SH-SY5Y (cell line): ENCODE measurements around the gene RNU1-2.

Source experiments
- GATA2 ChIP-seq: IDR thresholded peaks from 2 replicates; pipeline ENCODE4 v1.6.1; 2011; ENCODE audit warnings: mild to moderate bottlenecking, low read depth, low read length
- GATA3 ChIP-seq: IDR thresholded peaks from 2 replicates; pipeline ENCODE4 v1.6.1; 2011; ENCODE audit warnings: low read depth, mild to moderate bottlenecking, low read length, moderate library complexity

DNA sequence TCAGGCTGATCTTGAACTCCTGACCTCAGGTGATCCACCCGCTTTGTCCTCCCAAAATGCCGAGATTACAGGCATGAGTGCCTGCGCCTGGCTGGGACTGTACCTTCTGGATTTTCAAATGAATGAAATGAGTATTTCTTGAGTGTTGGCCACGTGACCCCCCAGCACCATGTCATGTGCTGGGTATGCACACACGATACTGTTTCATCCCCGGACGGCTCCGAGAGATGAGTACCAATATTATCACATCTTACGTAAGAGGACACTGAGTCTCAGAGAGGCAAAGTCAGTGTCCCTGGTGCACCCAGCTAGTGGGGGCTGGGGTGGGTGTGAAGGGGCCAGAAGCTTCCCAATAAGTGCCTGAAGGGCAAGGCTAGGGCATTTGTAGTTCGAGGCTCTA lies 25.2 kb downstream of the RNU1-2 start:
- TF ChIP-seq GATA3 (no peak), GATA2 (no peak)
